Measurements from ENCODE around the gene ARL9.
"Not testable (repeated sequence)": the region's sequence is repeated elsewhere in the genome, so short reads cannot be mapped to it uniquely, and the experiment has no call there.

ARL9 gene

GRCh38 chr4:56505269-56506130, at the start of gene ARL9:
Gene ARL9 (plus strand): TSS chr4:56505791. CDS start chr4:56505863, 72 bp downstream.
- DNase-seq = peak; percentile 14

GRCh38 chr4:56460085-56460484, 45.5 kb upstream of the ARL9 start:
- no peak for DNase-seq

GRCh38 chr4:56462157-56462556, 43.4 kb upstream of the ARL9 start:
- DNase-seq = no peak

GRCh38 chr4:56463711-56464110, 41.9 kb upstream of the ARL9 start:
- DNase-seq = no peak

- no peak for DNase-seq
These were observed 41.0 kb upstream of the ARL9 start for GRCh38 chr4:56464581-56464980.

- no peak for DNase-seq
These were observed 39.8 kb upstream of the ARL9 start for GRCh38 chr4:56465599-56466295.

- not testable (repeated sequence) for DNase-seq
These were observed 39.3 kb upstream of the ARL9 start for GRCh38 chr4:56466296-56466761.

- no peak for DNase-seq
These were observed 38.7 kb upstream of the ARL9 start for GRCh38 chr4:56466910-56467283.

GRCh38 chr4:56467284-56468096, 38.1 kb upstream of the ARL9 start, which contains the start of gene SRP72:
Gene SRP72 (plus strand): TSS chr4:56467617. CDS start chr4:56467636, 19 bp downstream.
- DNase-seq = peak; percentile 62

GRCh38 chr4:56468097-56468422, 37.5 kb upstream of the ARL9 start:
- DNase-seq = peak; percentile 14

- no peak for DNase-seq
These were observed 35.9 kb upstream of the ARL9 start for GRCh38 chr4:56469489-56470210.

GRCh38 chr4:56475917-56476316, 29.7 kb upstream of the ARL9 start:
- no peak for DNase-seq

GRCh38 chr4:56477192-56477702, 28.3 kb upstream of the ARL9 start:
- no peak for DNase-seq

GRCh38 chr4:56480691-56481090, 24.9 kb upstream of the ARL9 start:
- DNase-seq = no peak

- DNase-seq = no peak
These were observed 9.3 kb upstream of the ARL9 start for GRCh38 chr4:56496241-56496640.

GRCh38 chr4:56511098-56511497, 5.5 kb downstream of the ARL9 start:
- no peak for DNase-seq

- DNase-seq = no peak
These were observed 6.6 kb downstream of the ARL9 start for GRCh38 chr4:56512166-56512565.

GRCh38 chr4:56513517-56513916, 7.9 kb downstream of the ARL9 start:
- no peak for DNase-seq

GRCh38 chr4:56530269-56531148, 24.9 kb downstream of the ARL9 start:
- DNase-seq = peak; percentile 18

- DNase-seq = no peak
These were observed 25.7 kb downstream of the ARL9 start for GRCh38 chr4:56531149-56531770.

GRCh38 chr4:56531823-56532222, 26.2 kb downstream of the ARL9 start:
- no peak for DNase-seq

All from NCI-H2029 treated with DMSO at 0.1 percent for 48 hours (cell line).